Activated T-cell treated with anti-CD3 and anti-CD28 coated beads, Interleukin-2, amount 50 U/mL, for 24 hours (primary cell): ENCODE measurements around the gene SLC4A2.

ENCODE experiments used
- DNase-seq: peaks from one replicate; pipeline ENCODE4 v3.0.0-alpha.2; 2020
- H3K27ac Mint-ChIP-seq: 2 replicates; pipeline ENCODE4 v1.8.0; 2020; ENCODE audit warnings: mild to moderate bottlenecking, mixed read lengths
- H3K27me3 Mint-ChIP-seq: 2 replicates; pipeline ENCODE4 v1.8.0; 2020; ENCODE audit warnings: mixed read lengths
- H3K36me3 Mint-ChIP-seq: 2 replicates; pipeline ENCODE4 v1.8.0; 2020; ENCODE audit warnings: low read depth, mixed read lengths
- H3K4me1 Mint-ChIP-seq: 2 replicates; pipeline ENCODE4 v1.8.0; 2020; ENCODE audit warnings: low read depth, mixed read lengths
- H3K4me3 Mint-ChIP-seq: 2 replicates; pipeline ENCODE4 v1.8.0; 2020; ENCODE audit warnings: mild to moderate bottlenecking, moderate library complexity, mixed read lengths
- H3K9me3 Mint-ChIP-seq: 2 replicates; pipeline ENCODE4 v1.8.0; 2020; ENCODE audit warnings: mixed read lengths

SLC4A2 gene

GRCh38 chr7:151071032-151071866 lies 11.9 kb downstream of the SLC4A2 start:
- no peaks in the 10 kb centered on the region for H3K4me1 Mint-ChIP-seq

GRCh38 chr7:151073990-151074389 lies 14.6 kb downstream of the SLC4A2 start:
- no peak for DNase-seq
- Mint-ChIP-seq H3K4me3 (no peak overlapping the region), H3K27ac (peak overlapping the region; percentile 47), H3K9me3 (no peaks in the 10 kb centered on the region), H3K36me3 (peaks cover 82% of the 10 kb centered on the region), H3K4me1 (peaks cover 10% of the 10 kb centered on the region), H3K27me3 (no peaks in the 10 kb centered on the region)

More at GRCh38 chr7:151071032-151071866, 11.9 kb downstream of the SLC4A2 start:
- H3K27ac Mint-ChIP-seq: no peak overlapping the region
- peaks cover 81% of the 10 kb centered on the region for H3K36me3 Mint-ChIP-seq
- DNase-seq: no peak
- H3K27me3 Mint-ChIP-seq: no peaks in the 10 kb centered on the region
- H3K9me3 Mint-ChIP-seq: no peaks in the 10 kb centered on the region
- H3K4me3 Mint-ChIP-seq: no peak overlapping the region

- no peaks in the 10 kb centered on the region for H3K27me3 Mint-ChIP-seq
- H3K4me3 Mint-ChIP-seq: no peak overlapping the region
- no peak for DNase-seq
- H3K9me3 Mint-ChIP-seq: no peaks in the 10 kb centered on the region
- peaks cover 81% of the 10 kb centered on the region for H3K36me3 Mint-ChIP-seq
- no peak overlapping the region for H3K27ac Mint-ChIP-seq
- peaks cover 19% of the 10 kb centered on the region for H3K4me1 Mint-ChIP-seq
Measured at GRCh38 chr7:151074817-151075661, 15.7 kb downstream of the SLC4A2 start.

- no peaks in the 10 kb centered on the region for H3K27me3 Mint-ChIP-seq
- no peak for DNase-seq
- H3K9me3 Mint-ChIP-seq: no peaks in the 10 kb centered on the region
- no peak overlapping the region for H3K4me3 Mint-ChIP-seq
- no peak overlapping the region for H3K27ac Mint-ChIP-seq
- peaks cover 76% of the 10 kb centered on the region for H3K36me3 Mint-ChIP-seq
- peaks cover 19% of the 10 kb centered on the region for H3K4me1 Mint-ChIP-seq
Measured at GRCh38 chr7:151075662-151075971, 16.2 kb downstream of the SLC4A2 start.

- no peaks in the 10 kb centered on the region for H3K9me3 Mint-ChIP-seq
Measured at GRCh38 chr7:151075978-151076426, 16.6 kb downstream of the SLC4A2 start.

GRCh38 chr7:151076863-151077704 lies 17.7 kb downstream of the SLC4A2 start:
- no peaks in the 10 kb centered on the region for H3K9me3 Mint-ChIP-seq
- no peaks in the 10 kb centered on the region for H3K27me3 Mint-ChIP-seq
- H3K36me3 Mint-ChIP-seq: peaks cover 67% of the 10 kb centered on the region
- DNase-seq: no peak
- H3K4me3 Mint-ChIP-seq: no peak overlapping the region
- H3K4me1 Mint-ChIP-seq: peaks cover 27% of the 10 kb centered on the region
- H3K27ac Mint-ChIP-seq: no peak overlapping the region

More at GRCh38 chr7:151075978-151076426, 16.6 kb downstream of the SLC4A2 start:
- no peak for DNase-seq
- H3K4me1 Mint-ChIP-seq: peaks cover 22% of the 10 kb centered on the region
- H3K27ac Mint-ChIP-seq: peak overlapping the region; percentile 64
- H3K27me3 Mint-ChIP-seq: no peaks in the 10 kb centered on the region
- no peak overlapping the region for H3K4me3 Mint-ChIP-seq
- H3K36me3 Mint-ChIP-seq: peaks cover 72% of the 10 kb centered on the region

- H3K9me3 Mint-ChIP-seq: no peaks in the 10 kb centered on the region
- H3K36me3 Mint-ChIP-seq: peaks cover 66% of the 10 kb centered on the region
- no peak for DNase-seq
- peak overlapping the region; percentile 77 for H3K27ac Mint-ChIP-seq
- H3K27me3 Mint-ChIP-seq: no peaks in the 10 kb centered on the region
- peak overlapping the region; percentile 59 for H3K4me3 Mint-ChIP-seq
- H3K4me1 Mint-ChIP-seq: peaks cover 33% of the 10 kb centered on the region
Measured at GRCh38 chr7:151077705-151078232, 18.4 kb downstream of the SLC4A2 start.

GRCh38 chr7:151078233-151079040 lies 19.0 kb downstream of the SLC4A2 start:
- DNase-seq: no peak
- Mint-ChIP-seq H3K27ac (peak overlapping the region; percentile 88), H3K4me3 (peak overlapping the region; percentile 85), H3K27me3 (no peaks in the 10 kb centered on the region), H3K4me1 (peaks cover 36% of the 10 kb centered on the region), H3K9me3 (no peaks in the 10 kb centered on the region), H3K36me3 (peaks cover 69% of the 10 kb centered on the region)

GRCh38 chr7:151079199-151079910 lies 20.0 kb downstream of the SLC4A2 start:
- H3K36me3 Mint-ChIP-seq: peaks cover 61% of the 10 kb centered on the region
- peak overlapping the region; percentile 88 for H3K27ac Mint-ChIP-seq
- no peaks in the 10 kb centered on the region for H3K27me3 Mint-ChIP-seq
- no peak for DNase-seq
- H3K9me3 Mint-ChIP-seq: no peaks in the 10 kb centered on the region
- peak overlapping the region; percentile 85 for H3K4me3 Mint-ChIP-seq
- H3K4me1 Mint-ChIP-seq: peaks cover 38% of the 10 kb centered on the region

- H3K27me3 Mint-ChIP-seq: peaks cover 4% of the 10 kb centered on the region
- peak overlapping the region; percentile 88 for H3K27ac Mint-ChIP-seq
- no peak for DNase-seq
- peak overlapping the region; percentile 85 for H3K4me3 Mint-ChIP-seq
- peaks cover 56% of the 10 kb centered on the region for H3K36me3 Mint-ChIP-seq
- peaks cover 42% of the 10 kb centered on the region for H3K4me1 Mint-ChIP-seq
- H3K9me3 Mint-ChIP-seq: no peaks in the 10 kb centered on the region
Measured at GRCh38 chr7:151080067-151080521, 20.7 kb downstream of the SLC4A2 start.

GRCh38 chr7:151080522-151081169 lies 21.3 kb downstream of the SLC4A2 start, which contains the start of gene FASTK:
FASTK (minus strand) TSS chr7:151080809; CDS start chr7:151080766, 43 bp downstream.
- peak; percentile 90 for DNase-seq
- Mint-ChIP-seq H3K4me3 (peak within 1 kb of the TSS; percentile 95), H3K9me3 (no peaks in the 10 kb centered on the region), H3K4me1 (peaks cover 47% of the 10 kb centered on the region), H3K36me3 (peaks cover 50% of the 10 kb centered on the region), H3K27ac (peak within 1 kb of the TSS; percentile 95), H3K27me3 (peaks cover 7% of the 10 kb centered on the region)
